Measurements from ENCODE around the gene CERS1. TPM values are rescaled to one million over a fixed set of nuclear protein-coding genes. Genes with fewer than 3 reads are reported as not detected.

CERS1 gene
- total RNA-seq, 1 experiment from 2014 or later, result 0.96 TPM

GRCh38 chr19:18905513-18906236 lies 9.7 kb upstream of the CERS1 start:
- intact Hi-C loops (cut with micrococcal nuclease), result no loop called here
- ChIA-PET CTCF (no interaction called here), RAD21 (ENCODE audit: low non-redundant PET in 1 of 2, low total read pairs in 2 of 2, uncharacterized antibody in 2 of 2, unreplicated experiment in 2 of 2) (no interaction called here), POLR2A (interaction anchor here (1.2 kb wide), 1 partner anchor 13 kb away, joined by 5 read pairs; the partner anchor contains the start of genes COPE and DDX49)
- Histone ChIP-seq H3K9me2 (ENCODE audit: insufficient read depth) (no peaks in the 10 kb centered on the region), H3K4me1 (ENCODE audit: control insufficient read depth in 1 of 2, insufficient read depth in 2 of 2, low read length in 2 of 2) (no peaks in the 10 kb centered on the region), H3K4me3 (replicated peaks in 1 of 2; ENCODE audit: low read depth in 1 of 2, low read length in 2 of 2) (no peak overlapping the region), H2AFZ (ENCODE audit: low read depth, low read length, poor library complexity, severe bottlenecking) (no peak overlapping the region), H4K20me1 (ENCODE audit: insufficient read depth) (no peaks in the 10 kb centered on the region), H3K4me2 (ENCODE audit: low read length) (no peak overlapping the region), H3K79me2 (ENCODE audit: insufficient read depth, low read length) (no peaks in the 10 kb centered on the region), H3K27ac (ENCODE audit: low read depth, low read length) (no peak overlapping the region), H3K9me3 (ENCODE audit: control insufficient read depth in 1 of 2, insufficient read depth in 1 of 2, low read depth in 1 of 2, low read length in 2 of 2) (no peaks in the 10 kb centered on the region), H3K27me3 (ENCODE audit: insufficient read depth, low read length) (no peaks in the 10 kb centered on the region), H3K9ac (ENCODE audit: low read length) (no peak overlapping the region), H3K36me3 (ENCODE audit: control insufficient read depth in 1 of 2, insufficient read depth in 2 of 2, low read length in 2 of 2) (peaks cover 0 to 8% of the 10 kb centered on the region in 2 experiments; a peak in 3 of 4 replicates)
- no TSS peak for BruUV-seq (replicated peaks)
- TF ChIP-seq ZBTB33 (IDR thresholded peaks at IDR 0.05; ENCODE audit: extremely low read depth, insufficient replicate concordance, low read length), result no peak
- DNase-seq (ENCODE audit: low read depth, low spot score) (no peak), ATAC-seq (no peak)

- CTCF ChIA-PET, result no interaction called here
These were observed 9.1 kb upstream of the CERS1 start for GRCh38 chr19:18905058-18905456.

More at GRCh38 chr19:18905058-18905456, 9.1 kb upstream of the CERS1 start:
- Histone ChIP-seq H2AFZ (ENCODE audit: low read depth, low read length, poor library complexity, severe bottlenecking) (no peak overlapping the region), H3K27ac (ENCODE audit: low read depth, low read length) (no peak overlapping the region), H3K9ac (ENCODE audit: low read length) (no peak overlapping the region), H3K4me2 (ENCODE audit: low read length) (no peak overlapping the region), H3K27me3 (ENCODE audit: insufficient read depth, low read length) (no peaks in the 10 kb centered on the region), H3K79me2 (ENCODE audit: insufficient read depth, low read length) (no peaks in the 10 kb centered on the region), H3K9me3 (ENCODE audit: control insufficient read depth in 1 of 2, insufficient read depth in 1 of 2, low read depth in 1 of 2, low read length in 2 of 2) (no peaks in the 10 kb centered on the region), H3K4me1 (ENCODE audit: control insufficient read depth in 1 of 2, insufficient read depth in 2 of 2, low read length in 2 of 2) (no peaks in the 10 kb centered on the region), H3K36me3 (ENCODE audit: control insufficient read depth in 1 of 2, insufficient read depth in 2 of 2, low read length in 2 of 2) (peaks cover 0 to 9% of the 10 kb centered on the region in 2 experiments; a peak in 3 of 4 replicates), H3K4me3 (replicated peaks in 1 of 2; ENCODE audit: low read depth in 1 of 2, low read length in 2 of 2) (no peak overlapping the region), H3K9me2 (ENCODE audit: insufficient read depth) (no peaks in the 10 kb centered on the region), H4K20me1 (ENCODE audit: insufficient read depth) (no peaks in the 10 kb centered on the region)
- RAD21 ChIA-PET (ENCODE audit: low non-redundant PET in 1 of 2, low total read pairs in 2 of 2, uncharacterized antibody in 2 of 2, unreplicated experiment in 2 of 2), result no interaction called here
- POLR2A ChIA-PET, result no interaction called here
- DNase-seq (ENCODE audit: low read depth, low spot score), result no peak
- no TSS peak for BruUV-seq (replicated peaks)
- ATAC-seq, result no peak
- intact Hi-C loops (cut with micrococcal nuclease), result no loop called here
- TF ChIP-seq CBX3 (IDR thresholded peaks at IDR 0.05; ENCODE audit: low read depth) (no peak), FOSL1 (IDR thresholded peaks at IDR 0.05; ENCODE audit: low read depth) (no peak), EZH2phosphoT487 (IDR thresholded peaks at IDR 0.05; ENCODE audit: borderline replicate concordance) (no peak), ELF1 (IDR thresholded peaks at IDR 0.05; ENCODE audit: borderline replicate concordance, low read depth) (no peak), YY1 (IDR thresholded peaks at IDR 0.05; ENCODE audit: extremely low read depth, insufficient replicate concordance, low read depth, low read length) (no peak), MAX (IDR thresholded peaks at IDR 0.05) (no peak), REST (IDR thresholded peaks at IDR 0.05; ENCODE audit: low read depth) (no peak), SRF (IDR thresholded peaks at IDR 0.05; ENCODE audit: low read depth) (no peak), ZNF274 (IDR thresholded peaks at IDR 0.05; ENCODE audit: low read depth, low read length) (no peak)

Measured in HCT116 (cell line).